ENCODE data around the gene POU6F1.

- no peak for TF ChIP-seq CTCF (IDR thresholded peaks at IDR 0.05)
- no peak for TF ChIP-seq POLR2A (IDR thresholded peaks at IDR 0.05)
Measured at GRCh38 chr12:51196547-51196946, 21.3 kb downstream of the POU6F1 start.
